Measurements from ENCODE around the gene ARL2.

- no peak for TF ChIP-seq ZNF274 (IDR thresholded peaks at IDR 0.05; ENCODE audit: low read depth, low read length)
- TF ChIP-seq YY1 (IDR thresholded peaks at IDR 0.05; ENCODE audit: insufficient read depth, insufficient read length), result no peak
These were observed 27.1 kb downstream of the ARL2 start, which contains the start of gene SAC3D1 for GRCh38 chr11:65040847-65041622.

All from NT2/D1 (cell line).